Inflammatory macrophage treated with lipopolysaccharide for 1 hour (primary cell): ENCODE data around the gene IGF2BP1.
"Not testable (repeated sequence)": the region's sequence is repeated elsewhere in the genome, so short reads cannot be mapped to it uniquely, and the experiment has no call there.

Source experiments
- DNase-seq, 2 donors: peaks; one replicate each; pipeline ENCODE4 v3.0.0-alpha.2; 2020 to 2022

IGF2BP1 gene

GRCh38 chr17:48995974-48996721, 1.0 kb upstream of the IGF2BP1 start:
- no peak for DNase-seq

- no peak for DNase-seq
These were observed 473 bp upstream of the IGF2BP1 start for GRCh38 chr17:48996722-48997102.

- no peak for DNase-seq
These were observed 822 bp downstream of the IGF2BP1 start for GRCh38 chr17:48997827-48998586.

GRCh38 chr17:48998587-48999440, 1.6 kb downstream of the IGF2BP1 start:
- DNase-seq = no peak

GRCh38 chr17:49000943-49001342, 3.8 kb downstream of the IGF2BP1 start:
- DNase-seq = peak; percentile 60 to 62

GRCh38 chr17:49001671-49002070, 4.5 kb downstream of the IGF2BP1 start:
- no peak for DNase-seq

- no peak for DNase-seq
These were observed 5.1 kb downstream of the IGF2BP1 start for GRCh38 chr17:49002331-49002730.

GRCh38 chr17:49002766-49003165, 5.6 kb downstream of the IGF2BP1 start:
- DNase-seq = no peak

GRCh38 chr17:49003557-49004511, 6.6 kb downstream of the IGF2BP1 start:
- no peak for DNase-seq

GRCh38 chr17:49005140-49005539, 8.0 kb downstream of the IGF2BP1 start:
- DNase-seq = no peak

GRCh38 chr17:49008908-49009307, 11.7 kb downstream of the IGF2BP1 start:
- DNase-seq = not testable (repeated sequence)

- no peak for DNase-seq
These were observed 15.6 kb downstream of the IGF2BP1 start for GRCh38 chr17:49012769-49013255.

- DNase-seq = no peak
These were observed 16.4 kb downstream of the IGF2BP1 start for GRCh38 chr17:49013311-49014213.

GRCh38 chr17:49015179-49015923, 18.2 kb downstream of the IGF2BP1 start:
- DNase-seq = no peak

GRCh38 chr17:49015924-49016774, 19.0 kb downstream of the IGF2BP1 start:
- no peak for DNase-seq

- no peak for DNase-seq
These were observed 19.7 kb downstream of the IGF2BP1 start for GRCh38 chr17:49016775-49017463.

- no peak for DNase-seq
These were observed 21.0 kb downstream of the IGF2BP1 start for GRCh38 chr17:49018116-49018612.

- DNase-seq = no peak
These were observed 21.6 kb downstream of the IGF2BP1 start for GRCh38 chr17:49018748-49019147.
